Measurements from ENCODE around the gene TAF5L.

TAF5L gene

GRCh38 chr1:229625915-229626831 is at the start of gene TAF5L, which contains the start of gene URB2:
TAF5L (minus strand) TSS chr1:229626122; CDS start chr1:229614482, 11,640 bp downstream.
URB2 (plus strand) TSS chr1:229626247; CDS start chr1:229627634, 1,387 bp downstream.
- DNase-seq (ENCODE audit: low read depth in 2 of 2): peak; percentile 74 to 79

- no peak for DNase-seq (ENCODE audit: low read depth in 2 of 2)
Measured at GRCh38 chr1:229675396-229675795, 49.5 kb upstream of the TAF5L start.

DNA sequence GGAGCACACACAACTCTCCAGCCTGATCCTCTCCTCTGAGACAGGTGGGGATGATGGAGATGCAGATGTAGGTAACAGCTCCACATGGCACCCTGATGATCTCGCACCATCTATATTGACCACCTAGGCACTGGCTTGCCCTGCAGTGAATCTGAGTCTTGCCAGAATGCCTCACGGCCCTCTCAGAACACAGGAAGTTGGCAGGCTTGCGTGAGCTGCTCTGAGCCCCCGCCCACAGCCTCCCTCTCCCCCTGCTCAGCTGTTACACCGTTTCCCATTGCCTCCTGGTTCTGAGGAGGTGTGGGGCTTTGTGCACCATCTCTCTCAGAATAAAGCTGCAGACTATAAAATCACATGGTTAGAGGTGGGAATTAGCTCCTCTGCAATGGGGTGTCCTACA is 48.1 kb upstream of the TAF5L start:
- DNase-seq (ENCODE audit: low read depth in 2 of 2): no peak

GRCh38 chr1:229672246-229672645 is 46.3 kb upstream of the TAF5L start:
- DNase-seq (ENCODE audit: low read depth in 2 of 2): no peak

GRCh38 chr1:229671310-229671709 is 45.4 kb upstream of the TAF5L start:
- no peak for DNase-seq (ENCODE audit: low read depth in 2 of 2)

DNA sequence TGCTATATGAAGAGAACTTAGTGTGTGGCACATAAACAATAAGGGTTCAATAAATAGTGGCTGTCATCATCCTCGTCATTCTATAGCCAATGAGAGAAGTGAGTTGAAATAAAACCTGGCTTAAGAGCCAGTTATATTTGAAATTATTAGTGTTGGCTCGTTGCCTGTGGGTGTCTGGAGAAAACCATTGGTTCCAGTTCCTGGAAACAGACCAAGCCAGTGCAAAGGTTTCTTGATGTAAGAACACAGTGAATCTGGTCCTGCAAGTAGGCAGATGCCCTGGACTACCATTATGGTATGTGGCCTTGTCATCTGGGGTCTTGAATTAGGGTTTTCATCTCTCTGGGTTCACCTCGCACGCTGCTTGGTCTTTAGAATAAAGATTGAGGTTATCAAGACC is 43.4 kb upstream of the TAF5L start:
- no peak for DNase-seq (ENCODE audit: low read depth in 2 of 2)

GRCh38 chr1:229666585-229666984 is 40.7 kb upstream of the TAF5L start:
- no peak for DNase-seq (ENCODE audit: low read depth in 2 of 2)

GRCh38 chr1:229665912-229666558 is 40.1 kb upstream of the TAF5L start:
- no peak for DNase-seq (ENCODE audit: low read depth in 2 of 2)

DNA sequence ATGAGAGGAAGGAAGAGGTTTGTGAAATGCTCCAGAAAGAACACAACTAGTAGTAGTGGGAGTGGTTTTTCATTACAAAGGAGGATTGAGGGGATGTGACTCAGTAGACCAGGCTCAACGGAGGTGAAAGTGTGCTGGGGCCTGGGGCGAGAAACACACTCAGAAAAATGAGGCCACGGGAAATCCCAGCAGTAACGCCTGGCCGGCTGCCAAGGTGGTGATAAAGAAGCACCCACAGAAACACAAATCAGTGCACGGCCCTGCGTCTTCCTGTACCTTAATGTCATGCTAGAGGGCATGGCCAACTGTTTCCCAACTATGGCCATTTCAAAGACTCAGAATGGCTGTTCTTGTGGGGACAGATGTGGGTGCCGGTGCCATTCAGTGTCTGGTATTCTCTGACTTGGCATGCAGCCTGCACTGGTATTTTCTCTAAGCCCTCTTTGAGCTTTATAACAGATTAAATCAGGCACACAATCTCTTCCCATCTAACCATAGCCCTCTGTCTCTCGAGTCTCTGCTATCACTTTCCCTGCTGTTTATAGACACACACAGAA is 38.3 kb upstream of the TAF5L start:
- peak; percentile 74 to 85 for DNase-seq (ENCODE audit: low read depth in 2 of 2)

- no peak for DNase-seq (ENCODE audit: low read depth in 2 of 2)
Measured at GRCh38 chr1:229661897-229662296, 36.0 kb upstream of the TAF5L start.

DNA sequence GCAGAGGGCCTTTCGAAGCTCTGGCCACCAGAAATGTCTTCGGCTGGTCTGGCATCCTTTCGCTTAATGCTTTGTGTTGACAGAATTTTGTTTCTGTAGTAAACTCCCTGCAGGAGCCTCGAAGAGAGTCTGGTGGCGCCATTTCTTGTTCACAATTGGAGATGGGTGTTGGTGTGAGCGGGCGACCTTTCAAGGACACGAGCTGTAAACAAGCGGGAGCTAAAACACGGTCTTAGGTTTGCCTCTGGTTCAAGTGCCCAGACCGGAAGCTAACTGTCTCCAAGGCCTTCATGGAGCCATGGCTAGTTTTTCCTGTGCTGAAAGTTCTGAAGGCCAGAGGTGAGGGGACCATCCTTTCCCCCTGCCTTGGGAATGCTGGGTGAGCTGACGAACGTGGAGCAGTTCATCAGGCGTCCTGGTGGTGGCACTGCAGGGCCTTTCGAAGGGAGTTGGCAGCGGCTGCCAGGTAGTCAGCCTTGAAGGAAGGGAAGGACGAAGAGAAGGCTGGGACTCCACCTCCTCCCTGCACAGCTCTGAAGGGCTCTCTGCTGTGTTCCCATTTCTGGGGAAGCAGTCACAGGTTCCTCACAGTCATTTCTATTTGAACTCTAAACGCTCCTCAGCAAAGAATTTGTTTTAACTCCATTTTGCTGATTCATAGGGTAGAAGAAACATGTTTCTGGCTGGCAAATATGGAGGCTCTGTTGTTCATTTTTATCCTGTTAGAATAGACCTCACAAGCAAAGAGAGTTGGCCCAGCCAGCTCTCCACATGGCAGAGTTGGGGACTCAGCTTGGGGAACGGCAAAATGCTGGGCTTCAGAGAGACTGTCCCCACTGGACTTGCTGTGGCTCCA is 35.3 kb upstream of the TAF5L start:
- DNase-seq (ENCODE audit: low read depth in 2 of 2): peak; percentile 52 to 60

DNA sequence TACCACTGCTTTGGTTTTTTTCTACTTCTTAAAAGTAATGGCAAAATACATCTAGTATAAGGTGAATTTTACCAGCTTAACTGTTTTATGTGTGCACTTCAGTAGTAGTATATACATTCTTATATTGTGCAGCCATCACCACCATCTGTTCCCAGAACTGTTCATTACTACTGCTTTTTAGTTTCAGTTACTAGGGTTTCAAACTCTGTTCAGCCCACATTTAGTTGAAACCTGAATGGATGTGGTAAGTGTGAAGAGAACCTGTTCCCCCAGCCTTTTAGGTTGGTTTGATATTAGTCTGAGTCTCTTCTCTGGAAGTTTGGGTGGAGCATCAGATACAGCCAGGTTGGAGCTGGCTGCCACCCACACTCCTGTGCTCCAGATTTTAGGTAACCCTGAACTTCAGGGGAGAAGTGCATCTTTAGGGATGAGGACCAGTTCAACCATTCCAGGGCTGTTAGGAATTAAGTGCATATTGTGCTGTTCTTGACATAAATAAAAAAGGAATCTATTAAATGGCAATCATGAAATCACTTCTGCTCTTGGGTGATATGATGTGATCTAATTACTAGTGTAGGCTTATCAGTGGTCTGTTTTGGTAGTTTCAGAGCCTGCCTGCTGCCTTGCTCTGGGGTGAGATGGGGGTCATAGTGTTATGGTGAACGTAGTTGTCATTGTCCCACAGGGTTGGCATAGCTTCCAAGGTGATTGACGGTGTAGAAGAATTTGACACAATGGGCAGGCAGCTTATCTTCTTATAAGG is 32.3 kb upstream of the TAF5L start:
- no peak for DNase-seq (ENCODE audit: low read depth in 2 of 2)

DNA sequence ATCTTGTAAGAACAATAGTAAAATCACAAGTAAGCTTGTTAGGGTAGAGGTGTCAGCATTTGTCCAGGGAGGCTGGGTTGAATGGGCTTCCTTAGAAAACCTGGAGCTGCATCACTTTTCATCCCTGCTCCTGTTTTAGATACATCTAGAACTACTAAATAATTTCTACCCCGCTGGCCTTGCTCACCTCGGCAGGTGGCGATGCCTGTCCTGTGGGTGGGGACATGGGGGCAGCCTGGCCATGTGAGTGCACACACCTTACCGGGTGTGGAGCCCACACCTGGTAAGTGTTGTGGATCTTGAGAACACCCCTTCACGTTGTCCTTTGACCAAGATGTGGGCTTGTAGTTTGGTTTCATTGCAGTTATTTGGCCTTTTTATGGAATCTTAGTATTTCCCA is 29.9 kb upstream of the TAF5L start:
- DNase-seq (ENCODE audit: low read depth in 2 of 2): no peak

DNA sequence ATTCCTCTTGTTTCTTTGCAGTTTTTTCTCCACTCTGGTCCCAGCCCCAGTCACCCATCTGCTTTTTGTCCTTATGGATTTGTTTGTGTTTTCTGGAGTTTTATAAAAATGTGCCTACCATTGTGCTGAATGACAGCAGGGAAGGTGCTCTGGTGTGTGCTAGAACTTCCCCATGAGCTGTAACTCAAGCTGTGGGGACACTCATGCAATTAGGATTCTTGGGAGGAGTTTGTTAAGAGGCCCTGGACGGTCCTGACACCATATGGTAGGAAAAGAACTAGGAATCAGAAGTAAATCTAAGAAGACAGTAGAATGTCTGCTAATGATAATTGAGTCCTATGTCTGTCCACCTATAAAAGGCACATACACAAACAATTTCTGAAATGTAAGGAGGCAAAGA is 27.5 kb upstream of the TAF5L start:
- no peak for DNase-seq (ENCODE audit: low read depth in 2 of 2)

DNA sequence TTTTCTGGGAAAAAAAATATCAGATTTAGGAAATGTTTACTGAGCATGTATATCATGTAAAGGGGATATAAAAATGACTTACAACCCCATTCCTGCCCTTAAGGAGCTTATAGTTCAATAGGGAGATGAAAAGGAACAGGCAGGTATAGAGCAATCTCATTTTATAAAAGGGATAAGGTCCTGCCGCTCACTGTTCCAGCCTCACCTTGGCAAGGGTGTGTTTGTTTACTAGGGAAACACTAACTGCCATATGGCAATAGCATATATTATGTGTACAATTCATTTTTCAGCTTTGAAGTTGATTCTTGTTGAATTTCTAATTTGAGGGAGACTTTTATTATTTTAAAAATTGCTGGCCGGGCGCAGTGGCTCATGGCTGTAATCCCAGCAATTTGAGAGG is 25.6 kb upstream of the TAF5L start:
- no peak for DNase-seq (ENCODE audit: low read depth in 2 of 2)

DNA sequence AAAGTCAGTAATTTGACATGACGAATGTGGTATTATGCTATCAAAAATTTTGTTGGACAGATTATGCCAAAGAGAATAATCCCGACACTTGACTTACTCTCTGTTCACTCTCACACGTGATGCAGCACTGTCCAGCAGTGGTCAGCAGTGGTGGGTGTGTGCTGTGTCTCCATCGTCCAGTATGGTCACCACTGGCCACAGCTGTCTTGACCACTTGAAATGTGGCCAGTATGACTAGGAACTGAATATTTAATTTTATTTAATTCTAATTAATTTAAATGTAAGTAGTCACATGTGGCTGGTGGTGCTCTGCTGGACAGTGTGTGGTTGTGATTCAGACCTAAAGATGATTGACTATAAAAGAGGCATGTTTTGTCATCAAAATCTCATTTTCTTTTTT is 24.1 kb upstream of the TAF5L start:
- DNase-seq (ENCODE audit: low read depth in 2 of 2): no peak

DNA sequence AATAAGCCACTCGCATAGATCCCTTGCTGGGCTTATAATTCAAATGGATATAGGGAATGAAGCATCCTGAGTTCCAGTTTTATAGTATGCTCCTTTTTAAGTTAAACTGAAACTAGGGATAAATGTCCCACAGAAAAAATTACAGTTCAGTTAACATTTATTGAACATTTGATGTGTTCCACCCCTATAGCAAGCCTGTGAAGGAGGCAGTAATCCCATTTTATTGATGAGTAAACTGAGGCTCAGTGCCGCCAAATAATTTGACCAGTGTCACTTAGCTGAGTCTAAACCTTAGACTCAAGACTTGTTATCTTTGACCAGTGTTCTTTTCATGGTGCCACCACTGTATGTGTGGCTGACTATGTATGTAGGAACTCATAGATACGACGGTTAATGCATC is 22.5 kb upstream of the TAF5L start:
- no peak for DNase-seq (ENCODE audit: low read depth in 2 of 2)

DNA sequence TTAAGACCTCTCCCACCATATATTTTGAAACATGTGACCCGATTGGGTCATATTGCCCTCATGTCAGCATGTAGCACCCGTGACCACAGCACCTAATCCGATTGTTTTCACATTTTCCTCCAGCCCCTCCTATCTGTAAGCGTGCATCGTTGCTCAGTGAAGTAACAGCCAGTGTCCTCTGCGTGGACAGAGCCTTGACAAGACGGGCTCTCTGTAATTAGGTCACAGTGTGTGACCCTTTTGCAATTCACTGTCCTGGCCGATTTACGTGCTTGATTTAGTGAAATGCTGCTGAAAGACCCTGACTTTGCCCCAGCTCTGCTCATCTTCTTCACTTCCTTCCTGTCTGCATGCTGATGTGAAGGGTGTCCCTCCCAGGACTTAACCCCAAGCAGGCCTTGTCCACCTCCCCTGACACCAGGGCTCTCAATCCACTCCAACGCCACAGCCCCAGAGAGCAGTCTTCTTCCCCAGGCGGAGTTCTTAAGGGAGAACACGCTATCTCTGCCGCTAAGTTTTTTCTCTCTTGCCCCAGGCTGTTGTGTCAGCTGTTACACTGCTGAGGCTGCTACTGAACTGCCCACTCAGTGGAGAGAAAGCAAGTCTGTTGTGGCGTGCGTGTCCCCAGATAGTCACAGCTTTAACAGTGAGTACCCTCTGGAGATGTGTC is 19.5 kb upstream of the TAF5L start:
- no peak for DNase-seq (ENCODE audit: low read depth in 2 of 2)

GRCh38 chr1:229643996-229644745 is 18.2 kb upstream of the TAF5L start:
- DNase-seq (ENCODE audit: low read depth in 2 of 2): no peak

- DNase-seq (ENCODE audit: low read depth in 2 of 2): no peak
Measured at GRCh38 chr1:229642970-229643369, 17.0 kb upstream of the TAF5L start.

All from activated CD4-positive, alpha-beta T cell treated with anti-CD3 and anti-CD28 coated beads for 24 hours (primary cell).